ENCODE results near the gene CDH16.
"Not testable (repeated sequence)": the region's sequence is repeated elsewhere in the genome, so short reads cannot be mapped to it uniquely, and the experiment has no call there.

CDH16 gene, protein sequence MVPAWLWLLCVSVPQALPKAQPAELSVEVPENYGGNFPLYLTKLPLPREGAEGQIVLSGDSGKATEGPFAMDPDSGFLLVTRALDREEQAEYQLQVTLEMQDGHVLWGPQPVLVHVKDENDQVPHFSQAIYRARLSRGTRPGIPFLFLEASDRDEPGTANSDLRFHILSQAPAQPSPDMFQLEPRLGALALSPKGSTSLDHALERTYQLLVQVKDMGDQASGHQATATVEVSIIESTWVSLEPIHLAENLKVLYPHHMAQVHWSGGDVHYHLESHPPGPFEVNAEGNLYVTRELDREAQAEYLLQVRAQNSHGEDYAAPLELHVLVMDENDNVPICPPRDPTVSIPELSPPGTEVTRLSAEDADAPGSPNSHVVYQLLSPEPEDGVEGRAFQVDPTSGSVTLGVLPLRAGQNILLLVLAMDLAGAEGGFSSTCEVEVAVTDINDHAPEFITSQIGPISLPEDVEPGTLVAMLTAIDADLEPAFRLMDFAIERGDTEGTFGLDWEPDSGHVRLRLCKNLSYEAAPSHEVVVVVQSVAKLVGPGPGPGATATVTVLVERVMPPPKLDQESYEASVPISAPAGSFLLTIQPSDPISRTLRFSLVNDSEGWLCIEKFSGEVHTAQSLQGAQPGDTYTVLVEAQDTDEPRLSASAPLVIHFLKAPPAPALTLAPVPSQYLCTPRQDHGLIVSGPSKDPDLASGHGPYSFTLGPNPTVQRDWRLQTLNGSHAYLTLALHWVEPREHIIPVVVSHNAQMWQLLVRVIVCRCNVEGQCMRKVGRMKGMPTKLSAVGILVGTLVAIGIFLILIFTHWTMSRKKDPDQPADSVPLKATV

DNA sequence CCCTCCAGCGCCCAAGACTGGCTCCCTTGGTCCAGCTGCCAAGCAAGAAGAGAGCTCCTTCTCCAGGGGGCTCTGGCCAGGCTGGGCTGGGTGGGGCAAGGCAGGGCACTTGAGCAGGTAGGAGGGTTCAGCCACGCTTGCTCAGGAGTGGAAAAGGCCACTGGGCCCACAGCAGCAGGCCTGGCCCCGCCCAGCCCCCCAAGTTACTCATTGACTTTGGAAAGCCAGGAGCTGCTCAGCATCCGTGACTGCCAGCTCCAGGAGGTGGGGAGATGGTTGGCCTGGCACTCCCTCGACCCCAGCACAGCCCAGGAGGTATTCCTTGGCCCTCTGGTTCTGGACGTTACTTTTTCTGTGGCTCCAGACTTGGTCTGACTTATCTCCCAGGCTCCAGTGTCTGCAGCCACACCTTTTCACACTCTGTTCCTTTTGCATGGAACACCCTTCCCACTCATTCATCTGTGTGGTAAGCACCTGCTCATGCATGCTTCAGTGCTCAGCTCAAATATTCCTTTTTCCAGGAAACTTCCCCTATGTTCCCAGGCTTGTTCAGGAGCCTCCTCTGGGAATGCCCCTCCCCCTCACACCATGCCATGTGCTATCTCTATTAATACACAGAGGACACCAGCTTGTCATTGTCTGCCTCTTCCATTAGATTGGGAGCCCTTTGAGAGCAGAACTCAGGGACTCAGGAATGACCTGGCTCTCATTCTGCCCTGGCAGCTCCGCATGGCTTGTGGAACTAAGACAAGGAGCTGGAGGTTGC lies at the start of gene CDH16:
TSS of gene CDH16 (minus strand) at position 83 of the 766 bp plus-strand sequence. CDS start 820 bp downstream, outside the sequence.
- DNase-seq (ENCODE audit: low spot score): no peak

- DNase-seq (ENCODE audit: low spot score): no peak
Observed at GRCh38 chr16:66964049-66964448, 45.4 kb upstream of the CDH16 start.

- no peak for DNase-seq (ENCODE audit: low spot score)
Observed at GRCh38 chr16:66961914-66962313, 43.2 kb upstream of the CDH16 start.

DNA sequence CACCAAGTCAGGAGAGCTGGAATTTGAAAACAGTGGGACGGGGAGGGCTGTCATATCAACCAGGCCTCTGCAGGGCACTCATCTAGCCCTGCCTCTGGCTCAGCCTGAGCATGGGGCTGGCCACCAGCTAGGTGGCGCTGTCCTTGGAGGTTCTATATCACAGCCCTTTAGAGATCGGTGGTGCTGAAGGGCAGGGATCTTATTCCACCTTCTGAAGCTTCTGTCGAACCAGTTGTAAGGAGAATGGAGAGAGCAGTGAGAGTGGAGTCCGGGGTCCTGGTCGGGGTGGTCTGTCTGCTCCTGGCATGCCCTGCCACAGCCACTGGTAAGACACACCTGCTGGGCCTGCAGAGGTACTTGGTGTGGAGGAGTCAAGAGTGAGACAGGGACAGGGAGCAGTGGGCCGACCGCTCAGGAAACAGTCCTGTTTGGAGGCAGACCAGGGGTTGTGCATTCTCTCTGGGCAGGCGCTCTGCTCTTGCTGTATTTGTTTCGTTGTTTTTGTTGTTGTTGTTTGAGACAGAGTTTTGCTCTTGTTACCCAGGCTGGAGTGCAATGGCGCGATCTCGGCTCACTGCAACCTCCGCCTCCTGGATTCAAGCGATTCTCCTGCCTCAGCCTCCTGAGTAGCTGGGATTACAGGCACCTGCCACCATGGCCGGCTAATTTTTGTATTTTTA lies 42.5 kb upstream of the CDH16 start, which contains the start of gene CES3:
TSS of gene CES3 (plus strand) at position 202 of the 680 bp plus-strand sequence. CDS start at position 244, 42 bp downstream.
- peak; percentile 42 for DNase-seq (ENCODE audit: low spot score)

- DNase-seq (ENCODE audit: low spot score): no peak
Observed at GRCh38 chr16:66960270-66960669, 41.6 kb upstream of the CDH16 start.

GRCh38 chr16:66959704-66960161 lies 41.0 kb upstream of the CDH16 start:
- no peak for DNase-seq (ENCODE audit: low spot score)

DNA sequence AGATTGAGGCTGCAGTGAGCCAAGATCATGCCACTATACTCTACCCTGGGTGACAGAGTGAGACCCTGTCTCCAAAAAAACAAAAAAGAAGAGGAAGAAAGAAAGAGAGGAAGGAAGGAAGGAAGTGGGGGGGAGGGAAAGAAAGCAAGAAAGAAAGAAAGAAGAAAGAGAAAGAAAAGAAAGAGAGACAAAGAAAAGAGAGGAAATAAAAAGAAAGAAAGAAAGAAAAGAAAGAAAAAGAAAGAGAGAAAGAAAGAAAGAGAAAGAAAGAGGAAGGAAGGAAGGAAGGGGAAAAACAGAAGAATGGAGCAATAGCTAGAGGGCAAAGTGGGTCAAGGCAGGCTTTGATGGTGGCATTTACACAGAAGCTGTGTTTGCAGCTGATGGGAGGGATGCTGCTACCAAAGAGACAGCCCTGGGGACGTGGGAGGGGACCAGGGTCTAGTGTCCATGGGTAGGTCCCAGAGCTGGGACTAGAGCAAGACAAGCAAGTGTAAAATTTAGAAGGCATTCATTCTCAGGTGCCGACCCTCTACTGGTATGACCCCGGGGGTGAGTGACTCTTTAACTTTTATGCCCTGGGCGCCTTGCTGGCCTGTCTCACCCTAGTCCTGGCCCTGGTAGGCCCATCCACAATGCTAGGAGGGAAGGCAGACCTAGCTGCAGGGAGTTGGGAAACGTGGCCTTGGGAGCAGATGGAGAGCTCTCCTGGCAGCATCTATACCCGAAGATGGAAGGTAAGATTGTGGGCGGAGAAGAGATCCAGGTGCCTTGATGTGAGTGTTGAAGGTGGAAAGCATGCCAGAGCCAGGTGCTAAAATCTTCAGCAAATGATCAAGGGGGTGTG lies 40.4 kb upstream of the CDH16 start:
- DNase-seq (ENCODE audit: low spot score): no peak

DNA sequence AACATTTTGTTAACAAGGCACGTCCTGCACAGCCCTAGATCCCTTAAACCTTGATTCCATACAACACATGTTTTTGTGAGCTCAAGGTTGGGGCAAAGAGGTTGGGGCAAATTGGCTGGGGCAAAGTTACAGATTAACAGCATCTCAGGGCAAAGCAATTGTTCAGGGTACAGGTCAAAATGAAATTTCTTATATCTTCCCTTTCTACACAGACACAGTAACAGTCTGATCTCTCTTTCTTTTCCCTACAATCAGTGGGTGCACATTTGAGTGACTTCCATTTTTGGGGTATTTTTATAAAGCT lies 37.4 kb upstream of the CDH16 start:
- DNase-seq (ENCODE audit: low spot score): not testable (repeated sequence)

GRCh38 chr16:66955363-66956153 lies 36.9 kb upstream of the CDH16 start:
- DNase-seq (ENCODE audit: low spot score): not testable (repeated sequence)

GRCh38 chr16:66954097-66954659 lies 35.5 kb upstream of the CDH16 start:
- peak; percentile 56 for DNase-seq (ENCODE audit: low spot score)

- no peak for DNase-seq (ENCODE audit: low spot score)
Observed at GRCh38 chr16:66953462-66954096, 34.9 kb upstream of the CDH16 start.

GRCh38 chr16:66952430-66953110 lies 33.9 kb upstream of the CDH16 start:
- DNase-seq (ENCODE audit: low spot score): no peak

DNA sequence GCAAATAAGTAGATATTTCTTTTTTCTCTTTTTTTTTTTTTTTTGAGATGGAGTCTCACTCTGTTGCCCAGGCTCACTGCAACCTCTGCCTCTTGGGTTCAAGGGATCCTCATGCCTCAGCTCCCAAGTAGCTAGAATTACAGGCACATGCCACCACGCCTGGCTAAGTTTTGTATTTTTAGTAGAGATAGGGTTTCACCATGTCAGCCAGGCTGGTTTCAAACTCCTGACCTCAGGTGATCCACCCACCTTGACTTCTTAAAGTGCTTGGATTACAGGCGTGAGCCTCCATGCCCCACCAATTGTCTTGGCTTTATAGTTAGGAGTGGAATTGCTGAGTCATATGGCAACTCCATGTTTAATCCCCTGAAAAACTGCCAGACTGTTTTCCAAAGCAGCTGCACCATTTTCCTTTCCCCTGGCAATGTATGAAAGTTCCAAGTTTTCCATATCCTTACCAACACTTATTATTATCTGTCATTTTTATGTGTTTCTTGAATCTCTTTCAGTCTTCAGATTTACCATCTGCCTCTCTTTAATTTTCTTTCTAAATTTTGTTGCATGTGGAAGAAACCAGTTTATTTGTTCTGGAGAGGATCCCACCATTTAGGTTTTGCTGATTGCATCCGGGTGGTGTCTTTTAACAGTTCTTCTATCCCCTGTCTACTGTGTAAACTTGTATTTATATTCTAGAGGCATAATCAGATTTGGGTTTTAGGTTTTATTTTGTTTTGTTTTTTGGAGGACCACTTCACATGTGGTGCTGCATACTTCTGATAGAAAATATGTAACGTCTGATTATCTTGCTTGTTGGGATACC lies 32.5 kb upstream of the CDH16 start:
- no peak for DNase-seq (ENCODE audit: low spot score)

GRCh38 chr16:66950437-66950836 lies 31.8 kb upstream of the CDH16 start:
- DNase-seq (ENCODE audit: low spot score): no peak

- no peak for DNase-seq (ENCODE audit: low spot score)
Observed at GRCh38 chr16:66949472-66949871, 30.8 kb upstream of the CDH16 start.

GRCh38 chr16:66948837-66949225 lies 30.1 kb upstream of the CDH16 start:
- no peak for DNase-seq (ENCODE audit: low spot score)

- DNase-seq (ENCODE audit: low spot score): no peak
Observed at GRCh38 chr16:66948134-66948836, 29.6 kb upstream of the CDH16 start.

Data from putamen (tissue), 1 donor.